Gastroesophageal sphincter (tissue), 3 donors: ENCODE data around the gene NEK6.

Experiments
- CTCF ChIP-seq, 4 experiments: fragments of 200-600 bp in 2 of 4; fragments of 450-650 bp in 2 of 4; sonication (generic) in 1 of 4; IDR thresholded peaks; one replicate each; pipeline ENCODE4 v1.5.1; 2017 to 2019; ENCODE audit warnings: antibody characterized with exemption in 4 of 4, mild to moderate bottlenecking in 2 of 4, moderate library complexity in 2 of 4
- POLR2A ChIP-seq, 2 donors: fragments of 450-650 bp; IDR thresholded peaks; one replicate each; pipeline ENCODE4 v1.6.1; 2017; ENCODE audit warnings: antibody characterized with exemption in 2 of 2, mild to moderate bottlenecking in 2 of 2, moderate library complexity in 1 of 2
- POLR2AphosphoS5 ChIP-seq: sonication (generic); formaldehyde crosslinking; IDR thresholded peaks from one replicate; pipeline ENCODE4 v1.6.1; 2017; ENCODE audit warnings: antibody characterized with exemption

DNA sequence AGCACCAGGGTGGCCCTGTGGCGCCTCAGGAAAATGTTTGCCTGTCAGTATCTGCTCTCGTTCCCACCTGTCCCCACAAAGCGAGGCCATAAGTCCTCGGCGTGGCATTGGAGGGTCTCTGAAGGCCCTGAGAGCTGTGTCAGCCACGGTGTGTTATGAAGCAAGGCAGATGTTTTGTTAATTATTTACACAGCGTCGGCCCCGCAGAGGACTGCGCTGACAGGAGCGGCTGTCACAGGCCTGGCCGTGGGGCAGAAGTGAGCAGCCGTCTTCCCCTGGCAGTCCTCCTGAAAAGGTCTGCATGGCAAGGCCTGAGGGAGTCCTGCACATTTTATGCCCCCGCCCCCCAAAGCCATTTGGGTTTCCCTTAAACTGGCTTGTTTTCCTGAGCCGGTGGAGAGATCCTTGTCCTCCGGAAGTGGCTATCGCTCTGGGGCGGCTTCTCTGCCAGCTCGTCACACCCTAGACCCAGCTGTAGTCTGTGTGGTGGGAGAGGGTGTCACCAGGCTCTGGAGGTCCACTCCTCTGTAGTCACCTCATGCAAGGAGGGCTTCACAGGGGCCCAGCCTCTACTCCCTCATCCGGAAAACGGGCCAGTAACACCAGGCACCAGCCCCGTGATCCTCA is 6.2 kb downstream of the NEK6 start:
- TF ChIP-seq POLR2A (IDR thresholded peaks at IDR 0.05) = no peak
- no peak for TF ChIP-seq CTCF (IDR thresholded peaks at IDR 0.05)
- no peak for TF ChIP-seq POLR2AphosphoS5
